ENCODE measurements around the gene DIPK1C. TPM values are rescaled to one million over a fixed set of nuclear protein-coding genes. Genes with fewer than 3 reads are reported as not detected.

Gene DIPK1C
- total RNA-seq, 1 donor from 2014 or later: not detected

DNA sequence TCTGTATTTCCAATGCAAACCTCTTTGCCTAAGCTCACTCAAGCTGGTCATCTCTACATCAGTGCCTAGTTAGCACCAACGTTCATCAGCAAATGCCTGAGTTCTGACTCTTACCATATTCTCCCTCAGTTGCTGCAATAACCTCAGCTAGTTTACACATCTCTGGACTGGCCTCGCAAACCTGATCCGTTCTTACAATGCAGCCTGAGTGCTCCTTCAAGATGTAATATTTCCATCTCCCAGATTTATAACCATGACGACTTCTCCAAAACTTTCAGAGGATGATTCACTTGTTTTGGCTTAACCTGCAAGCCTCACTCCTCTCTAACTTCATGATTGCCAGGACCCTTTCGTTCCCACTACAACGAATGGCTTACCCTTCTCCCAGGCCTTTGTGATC lies 69.7 kb downstream of the DIPK1C start:
- intact Hi-C loops (cut with DNase I): no loop called here
- Histone ChIP-seq H3K27me3 (no peaks in the 10 kb centered on the region), H3K9me3 (no peaks in the 10 kb centered on the region), H3K4me1 (peaks cover 18% of the 10 kb centered on the region), H3K36me3 (no peaks in the 10 kb centered on the region), H3K27ac (peak overlapping the region; percentile 27), H3K4me3 (no peak overlapping the region)
- TF ChIP-seq POLR2AphosphoS5 (IDR thresholded peaks at IDR 0.05; ENCODE audit: insufficient read depth in 1 of 2, low read depth in 1 of 2) (no peak), POLR2A (IDR thresholded peaks at IDR 0.05) (no peak)
- TF ChIP-seq, protein P1, sequence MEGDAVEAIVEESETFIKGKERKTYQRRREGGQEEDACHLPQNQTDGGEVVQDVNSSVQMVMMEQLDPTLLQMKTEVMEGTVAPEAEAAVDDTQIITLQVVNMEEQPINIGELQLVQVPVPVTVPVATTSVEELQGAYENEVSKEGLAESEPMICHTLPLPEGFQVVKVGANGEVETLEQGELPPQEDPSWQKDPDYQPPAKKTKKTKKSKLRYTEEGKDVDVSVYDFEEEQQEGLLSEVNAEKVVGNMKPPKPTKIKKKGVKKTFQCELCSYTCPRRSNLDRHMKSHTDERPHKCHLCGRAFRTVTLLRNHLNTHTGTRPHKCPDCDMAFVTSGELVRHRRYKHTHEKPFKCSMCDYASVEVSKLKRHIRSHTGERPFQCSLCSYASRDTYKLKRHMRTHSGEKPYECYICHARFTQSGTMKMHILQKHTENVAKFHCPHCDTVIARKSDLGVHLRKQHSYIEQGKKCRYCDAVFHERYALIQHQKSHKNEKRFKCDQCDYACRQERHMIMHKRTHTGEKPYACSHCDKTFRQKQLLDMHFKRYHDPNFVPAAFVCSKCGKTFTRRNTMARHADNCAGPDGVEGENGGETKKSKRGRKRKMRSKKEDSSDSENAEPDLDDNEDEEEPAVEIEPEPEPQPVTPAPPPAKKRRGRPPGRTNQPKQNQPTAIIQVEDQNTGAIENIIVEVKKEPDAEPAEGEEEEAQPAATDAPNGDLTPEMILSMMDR (IDR thresholded peaks at IDR 0.05): no peak
- no peak for DNase-seq (ENCODE audit: extremely low spot score in 2 of 2)

Other genes with a start within 250 kb of the DIPK1C start
- 88.6 TPM for gene CYB5A, start 165.3 kb downstream of the DIPK1C start, total RNA-seq
- gene C18orf63, start 141.5 kb downstream of the DIPK1C start, total RNA-seq: not detected
- gene CNDP2, start 39.1 kb upstream of the DIPK1C start, total RNA-seq: 52.5 TPM
- 9.8 TPM for gene CNDP1, start 77.2 kb upstream of the DIPK1C start, total RNA-seq
- gene ZNF407, start 140.6 kb upstream of the DIPK1C start, total RNA-seq: 15.5 TPM

Data from vagina (tissue), 2 donors.